ENCODE results near the gene RRP36. TPM values are rescaled to one million over a fixed set of nuclear protein-coding genes. Genes with fewer than 3 reads are reported as not detected.

RRP36 gene
- total RNA-seq, 1 donor from 2014 or later = 93.3 TPM

GRCh38 chr6:43053545-43054205 is 32.3 kb downstream of the RRP36 start, which contains the start of gene CUL7:
TSS of gene CUL7 (minus strand) at chr6:43053851. CDS start at chr6:43052788, 1,063 bp downstream.
- H3K27ac ChIP-seq = no peak within 1 kb of the TSS
- Mint-ChIP-seq H3K36me3 (peaks cover 20% of the 10 kb centered on the region), H3K27ac (peak within 1 kb of the TSS; percentile 96), H3K4me1 (peaks cover 34% of the 10 kb centered on the region), H3K9me3 (no peaks in the 10 kb centered on the region), H3K4me3 (peak within 1 kb of the TSS; percentile 92), H3K27me3 (ENCODE audit: insufficient read depth, low read depth) (peaks cover 9% of the 10 kb centered on the region)
- peaks cover 32% of the 10 kb centered on the region for H3K79me2 ChIP-seq (ENCODE audit: low read depth)
- DNase-seq (ENCODE audit: low spot score) = peak; percentile 91
- no peaks in the 10 kb centered on the region for H3K27me3 ChIP-seq
- peak within 1 kb of the TSS; percentile 73 for H3K9ac ChIP-seq
- TF ChIP-seq EZH2phosphoT487 (IDR thresholded peaks at IDR 0.05) (no peak), EZH2 (IDR thresholded peaks at IDR 0.05) (no peak), CTCF (IDR thresholded peaks at IDR 0.05) (no peak)
- H3K9me3 ChIP-seq (ENCODE audit: low read depth) = no peaks in the 10 kb centered on the region
- H3K4me3 ChIP-seq = peak within 1 kb of the TSS; percentile 75
- no peaks in the 10 kb centered on the region for H3K36me3 ChIP-seq
- H3F3A ChIP-seq (ENCODE audit: low read depth) = peaks cover 17% of the 10 kb centered on the region
- no peaks in the 10 kb centered on the region for H4K20me1 ChIP-seq (ENCODE audit: low read depth)
- peak within 1 kb of the TSS; percentile 73 for H2AFZ ChIP-seq (replicated peaks)
- H3K4me2 ChIP-seq = peak within 1 kb of the TSS; percentile 88
- peaks cover 7% of the 10 kb centered on the region for H3K4me1 ChIP-seq

GRCh38 chr6:43054206-43054943 is 33.0 kb downstream of the RRP36 start:
- no peaks in the 10 kb centered on the region for H3K36me3 ChIP-seq
- H3K4me1 Mint-ChIP-seq = peaks cover 38% of the 10 kb centered on the region
- DNase-seq (ENCODE audit: low spot score) = no peak
- H3K4me2 ChIP-seq = peak overlapping the region; percentile 88
- no peaks in the 10 kb centered on the region for H3K9me3 Mint-ChIP-seq
- H4K20me1 ChIP-seq (ENCODE audit: low read depth) = no peaks in the 10 kb centered on the region
- peaks cover 8% of the 10 kb centered on the region for H3K4me1 ChIP-seq
- H3K27ac Mint-ChIP-seq = peak overlapping the region; percentile 88
- H3F3A ChIP-seq (ENCODE audit: low read depth) = peaks cover 17% of the 10 kb centered on the region
- peak overlapping the region; percentile 75 for H3K4me3 ChIP-seq
- H2AFZ ChIP-seq (replicated peaks) = no peak overlapping the region
- H3K27me3 Mint-ChIP-seq (ENCODE audit: insufficient read depth, low read depth) = peaks cover 9% of the 10 kb centered on the region
- TF ChIP-seq EZH2phosphoT487 (IDR thresholded peaks at IDR 0.05) (no peak), EZH2 (IDR thresholded peaks at IDR 0.05) (no peak), CTCF (IDR thresholded peaks at IDR 0.05) (no peak)
- peaks cover 38% of the 10 kb centered on the region for H3K79me2 ChIP-seq (ENCODE audit: low read depth)
- H3K4me3 Mint-ChIP-seq = peak overlapping the region; percentile 92
- H3K27ac ChIP-seq = no peak overlapping the region
- H3K36me3 Mint-ChIP-seq = peaks cover 19% of the 10 kb centered on the region
- no peaks in the 10 kb centered on the region for H3K9me3 ChIP-seq (ENCODE audit: low read depth)
- no peak overlapping the region for H3K9ac ChIP-seq
- H3K27me3 ChIP-seq = no peaks in the 10 kb centered on the region

- H3K9ac ChIP-seq = no peak overlapping the region
- TF ChIP-seq EZH2 (IDR thresholded peaks at IDR 0.05) = no peak
- no peak for TF ChIP-seq EZH2phosphoT487 (IDR thresholded peaks at IDR 0.05)
- peaks cover 15% of the 10 kb centered on the region for H3K4me1 ChIP-seq
- H3K9me3 ChIP-seq (ENCODE audit: low read depth) = no peaks in the 10 kb centered on the region
- no peaks in the 10 kb centered on the region for H4K20me1 ChIP-seq (ENCODE audit: low read depth)
- peaks cover 6% of the 10 kb centered on the region for H3K27me3 Mint-ChIP-seq (ENCODE audit: insufficient read depth, low read depth)
- H3K27ac Mint-ChIP-seq = no peak overlapping the region
- H3K4me3 ChIP-seq = no peak overlapping the region
- DNase-seq (ENCODE audit: low spot score) = no peak
- no peaks in the 10 kb centered on the region for H3K9me3 Mint-ChIP-seq
- H3K4me1 Mint-ChIP-seq = peaks cover 49% of the 10 kb centered on the region
- peaks cover 13% of the 10 kb centered on the region for H3K36me3 Mint-ChIP-seq
- H3K79me2 ChIP-seq (ENCODE audit: low read depth) = peaks cover 44% of the 10 kb centered on the region
- H2AFZ ChIP-seq (replicated peaks) = no peak overlapping the region
- H3K27me3 ChIP-seq = no peaks in the 10 kb centered on the region
- H3K27ac ChIP-seq = no peak overlapping the region
- peak overlapping the region; percentile 60 for H3K4me3 Mint-ChIP-seq
- H3F3A ChIP-seq (ENCODE audit: low read depth) = peaks cover 21% of the 10 kb centered on the region
- no peaks in the 10 kb centered on the region for H3K36me3 ChIP-seq
- no peak overlapping the region for H3K4me2 ChIP-seq
These were observed 34.5 kb downstream of the RRP36 start for GRCh38 chr6:43055966-43056365.

Measured in neural progenitor cell (in vitro differentiated cells).